K562 (cell line): ENCODE measurements around the gene XPO6.

ENCODE experiments used
- ATF2 ChIP-seq: sonication (generic); formaldehyde crosslinking; IDR thresholded peaks from 2 replicates; pipeline ENCODE4 v1.8.1; 2022; ENCODE audit warnings: missing genetic modification reagents
- BRCA1 ChIP-seq, 2 experiments: fragments of 450-650 bp in 1 of 2; sonication (generic) in 1 of 2; formaldehyde crosslinking in 1 of 2; IDR thresholded peaks; 2 replicates each; pipeline versions ENCODE4 v1.5.0 to v1.6.1; 2017 to 2020; ENCODE audit warnings: mild to moderate bottlenecking in 1 of 2, missing genetic modification reagents in 1 of 2
- CTCF ChIP-seq, 3 experiments: IDR thresholded peaks in 2 of 3; conservative IDR thresholded peaks in 1 of 3; 2 replicates each; pipeline ENCODE4 v1.5.1; 2011 to 2012; ENCODE audit warnings: low read length in 3 of 3, mild to moderate bottlenecking in 3 of 3, control low read depth in 2 of 3, improper control_type of control experiment in 1 of 3, inconsistent platforms in 1 of 3, low read depth in 1 of 3, mixed read lengths in 1 of 3, moderate library complexity in 1 of 3; ENCODE audit not compliant: insufficient read depth in 2 of 3
- EP300 ChIP-seq: IDR thresholded peaks from 2 replicates; pipeline ENCODE4 v1.6.1; 2012; ENCODE audit warnings: low read length, improper control_type of control experiment
- FIP1L1 ChIP-seq: fragments of 200-400 bp; formaldehyde crosslinking; IDR thresholded peaks from 2 replicates; pipeline ENCODE4 v1.6.1; 2018; ENCODE audit warnings: mild to moderate bottlenecking, low read depth, low read length; ENCODE audit not compliant: poor library complexity, severe bottlenecking
- KDM1A ChIP-seq, 2 experiments: fragments of 450-650 bp; IDR thresholded peaks; 2 replicates each; pipeline ENCODE4 v1.6.1; 2016; ENCODE audit warnings: mild to moderate bottlenecking in 2 of 2
- RBM39 ChIP-seq: fragments of 200-400 bp; formaldehyde crosslinking; optimal IDR thresholded peaks from 2 replicates; pipeline ENCODE3; 2018; ENCODE audit warnings: low read depth, low read length
- SMARCA4 ChIP-seq: fragments of 450-650 bp; IDR thresholded peaks from 2 replicates; pipeline ENCODE4 v1.6.1; 2016
- SRSF1 ChIP-seq: fragments of 200-400 bp; formaldehyde crosslinking; IDR thresholded peaks from 2 replicates; pipeline ENCODE4 v1.6.1; 2017; ENCODE audit warnings: mild to moderate bottlenecking, low read depth, low read length, moderate library complexity

- TF ChIP-seq CTCF (IDR thresholded peaks at IDR 0.05 in 2 of 3, conservative IDR thresholded peaks at IDR 0.05 in 1 of 3; ENCODE audit: insufficient read depth in 2 of 3, low read depth in 1 of 3, low read length in 3 of 3) = no peak
- TF ChIP-seq EP300 = no peak
- TF ChIP-seq FIP1L1 = no peak
- no peak for TF ChIP-seq KDM1A (IDR thresholded peaks at IDR 0.05)
- TF ChIP-seq SMARCA4 = no peak
- no peak for TF ChIP-seq BRCA1 (IDR thresholded peaks at IDR 0.05)
- TF ChIP-seq BRCA1 (CRISPR knock-in tag; IDR thresholded peaks at IDR 0.05) = no peak
- TF ChIP-seq ATF2 = no peak
- TF ChIP-seq RBM39 = no peak
- TF ChIP-seq SRSF1 = no peak
Observed at GRCh38 chr16:28195859-28196258, 15.9 kb downstream of the XPO6 start.
